Tongue (tissue), 2 donors: Measurements from ENCODE around the gene PARD3. TPM values are rescaled to one million over a fixed set of nuclear protein-coding genes. Genes with fewer than 3 reads are reported as not detected.
"Not testable (repeated sequence)": the region's sequence is repeated elsewhere in the genome, so short reads cannot be mapped to it uniquely, and the experiment has no call there.

ENCODE experiments used
- DNase-seq: peaks from one replicate; pipeline ENCODE4 v3.0.0-alpha.2; 2015
- total RNA-seq: library from RNA; depleted of rRNA; stranded (reverse); fragments of >200 nt; gene quantifications from one replicate; pipeline ENCODE4 v1.2.3, GENCODE V29; 2014

Gene PARD3
- total RNA-seq, 1 donor from 2014 or later = 129 TPM

DNA sequence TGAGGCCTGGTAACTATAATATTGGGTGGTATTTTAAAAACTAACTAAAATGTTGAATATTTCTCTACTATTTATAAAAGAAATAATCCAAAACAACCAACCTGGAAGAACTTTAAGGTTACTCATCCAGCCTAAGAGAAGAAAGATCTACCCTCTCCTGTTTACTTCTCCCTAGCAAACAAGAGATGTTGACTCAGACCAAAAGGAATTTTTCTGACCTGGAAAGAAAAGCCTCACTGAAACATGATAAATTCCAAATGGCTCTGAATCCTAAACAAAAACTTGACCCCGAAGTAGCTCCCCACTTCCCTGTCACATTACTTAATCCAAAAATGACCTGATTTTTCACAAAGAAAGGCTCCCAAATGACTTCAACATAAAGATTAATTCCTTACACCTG, 101.2 kb downstream of the PARD3 start:
- DNase-seq = no peak

DNA sequence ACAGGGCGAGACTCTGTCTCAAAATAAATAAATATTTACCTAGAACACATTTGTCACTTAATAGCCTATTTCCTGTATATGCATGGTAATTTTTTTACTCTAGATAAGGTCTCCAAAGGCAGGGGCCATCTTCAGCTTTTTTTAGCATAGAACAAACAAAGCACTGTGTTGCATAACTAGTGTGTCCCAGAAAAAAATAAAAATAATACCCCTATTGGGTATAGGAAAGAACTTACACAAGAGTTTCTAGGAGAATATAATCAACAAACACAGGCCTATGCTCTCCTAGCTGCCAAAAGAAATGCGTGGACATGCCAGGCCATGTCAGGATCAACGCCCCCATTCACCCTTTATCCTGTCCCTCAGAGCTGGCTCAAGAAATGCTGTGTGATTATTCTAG, 103.6 kb downstream of the PARD3 start:
- no peak for DNase-seq

DNA sequence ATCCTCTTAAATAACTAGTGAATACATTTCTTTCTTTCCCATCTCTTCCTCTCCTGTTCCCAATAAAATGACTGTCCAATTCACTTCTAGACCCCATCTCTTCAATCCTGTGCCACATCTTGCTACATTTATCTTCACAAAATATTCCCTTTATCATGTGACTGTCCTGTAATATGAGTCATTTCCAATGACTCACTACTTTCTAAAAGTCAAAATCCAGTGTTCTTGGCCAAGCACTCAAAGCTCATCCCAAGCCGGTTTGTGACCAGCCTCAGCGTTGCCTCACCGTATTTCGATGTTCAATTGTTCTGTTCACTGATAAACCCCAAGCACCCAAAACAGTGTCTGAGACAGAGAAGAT, 104.7 kb downstream of the PARD3 start:
- no peak for DNase-seq

DNA sequence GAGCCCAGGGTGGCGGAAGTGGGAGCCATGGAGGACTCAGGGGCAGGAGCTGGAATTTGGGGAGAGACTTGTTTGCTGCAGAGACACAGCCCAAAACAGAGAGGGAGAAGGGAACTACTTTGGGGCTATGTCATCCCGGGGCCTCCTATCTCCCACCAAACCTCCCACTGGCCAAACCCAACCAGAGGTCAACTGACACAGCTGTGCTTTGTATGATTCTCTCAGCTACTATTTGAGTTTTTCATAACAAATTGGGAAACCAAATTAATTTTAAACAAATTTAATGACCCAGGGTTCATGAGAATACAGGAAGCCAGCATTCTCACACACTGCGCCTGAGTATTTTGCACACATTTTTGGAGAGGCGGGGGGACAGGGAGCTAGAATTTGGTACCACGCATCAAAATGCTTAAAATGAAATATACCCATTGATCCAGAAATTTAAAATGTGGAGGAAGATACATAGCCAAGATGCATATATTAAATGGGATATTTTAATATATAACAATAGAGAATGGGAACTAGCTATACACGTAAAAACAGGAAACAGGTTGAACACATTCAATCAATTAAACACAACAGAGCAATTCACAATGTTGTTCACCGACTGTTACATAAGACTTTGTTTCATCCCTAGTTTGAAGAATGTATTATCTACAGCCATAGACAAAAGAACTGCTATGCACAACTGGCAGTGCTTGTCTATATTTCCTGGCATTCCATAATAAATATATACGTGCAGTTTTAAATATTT, 105.3 kb downstream of the PARD3 start:
- DNase-seq = no peak

DNA sequence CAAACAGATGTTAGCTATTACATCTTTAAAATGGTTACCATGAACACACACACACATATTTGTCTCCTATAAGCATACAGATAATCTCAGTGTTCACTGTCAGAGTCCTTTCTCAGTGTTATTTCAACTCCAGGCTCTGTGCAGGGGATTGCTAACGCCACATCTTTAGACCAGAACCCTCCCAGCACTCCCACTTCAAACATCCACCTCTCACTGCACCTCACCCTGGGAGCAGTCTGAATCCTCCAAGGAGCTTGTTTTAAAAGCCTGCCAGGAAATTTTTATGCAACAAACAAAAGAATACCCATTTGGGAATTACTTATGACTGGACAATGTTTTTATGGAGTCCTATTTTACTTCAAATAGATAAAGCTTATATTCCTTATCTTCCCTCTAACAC, 107.4 kb downstream of the PARD3 start:
- DNase-seq = no peak

DNA sequence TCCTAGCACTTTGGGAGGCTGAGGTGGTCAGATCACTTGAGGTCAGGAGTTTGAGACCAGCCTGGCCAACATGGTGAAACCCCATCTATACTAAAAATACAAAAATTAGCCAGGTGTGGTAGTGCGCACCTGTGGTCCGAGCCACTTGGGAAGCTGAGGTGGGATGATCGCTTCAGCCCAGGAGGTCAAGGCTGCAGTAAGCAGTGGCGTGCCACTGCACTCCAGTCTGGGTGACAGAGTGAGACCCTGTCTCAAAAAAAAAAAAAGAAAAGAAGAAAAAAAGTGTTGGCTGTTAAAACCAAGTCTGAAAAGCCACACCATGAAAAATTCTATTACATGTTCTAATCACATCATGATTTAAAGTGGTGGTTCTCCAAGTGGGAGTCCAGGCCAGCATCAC, 108.1 kb downstream of the PARD3 start:
- not testable (repeated sequence) for DNase-seq

DNA sequence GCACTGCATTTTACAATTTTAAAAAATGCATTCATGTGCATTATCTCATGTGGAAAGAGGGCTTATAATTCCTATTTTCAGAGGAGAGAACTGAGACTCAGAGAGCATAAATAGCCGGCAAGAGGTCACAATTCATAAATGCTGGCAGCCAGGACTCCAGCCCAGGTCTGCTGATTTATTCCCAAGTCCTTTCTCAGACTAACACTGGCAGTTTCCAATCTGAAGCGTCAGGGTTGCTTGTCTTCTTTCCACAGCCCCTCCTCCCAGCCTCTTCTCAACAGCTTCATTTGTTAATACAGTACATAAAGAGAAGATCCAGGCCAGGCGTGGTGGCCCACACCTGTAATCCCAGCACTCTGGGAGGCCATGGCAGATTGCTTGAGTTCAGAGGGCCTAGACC, 108.9 kb downstream of the PARD3 start:
- DNase-seq = no peak

DNA sequence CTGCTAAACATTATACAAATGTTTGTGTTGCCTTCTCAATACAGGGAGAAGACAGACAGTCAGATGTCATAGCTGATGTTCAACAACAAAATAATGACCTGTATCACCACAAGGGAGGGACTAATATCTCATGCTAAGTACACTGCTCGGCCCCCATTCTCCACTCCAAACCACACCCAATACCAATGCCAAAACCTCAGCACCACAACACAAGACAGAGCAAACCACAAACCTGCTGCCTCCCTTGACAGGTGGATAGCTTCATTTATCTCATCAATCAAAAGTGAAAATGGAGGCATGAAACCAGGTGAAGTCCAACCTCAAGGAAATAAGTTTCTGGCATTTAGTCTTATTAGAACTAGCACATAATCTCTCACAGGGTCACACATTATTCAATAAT, 109.5 kb downstream of the PARD3 start:
- no peak for DNase-seq

DNA sequence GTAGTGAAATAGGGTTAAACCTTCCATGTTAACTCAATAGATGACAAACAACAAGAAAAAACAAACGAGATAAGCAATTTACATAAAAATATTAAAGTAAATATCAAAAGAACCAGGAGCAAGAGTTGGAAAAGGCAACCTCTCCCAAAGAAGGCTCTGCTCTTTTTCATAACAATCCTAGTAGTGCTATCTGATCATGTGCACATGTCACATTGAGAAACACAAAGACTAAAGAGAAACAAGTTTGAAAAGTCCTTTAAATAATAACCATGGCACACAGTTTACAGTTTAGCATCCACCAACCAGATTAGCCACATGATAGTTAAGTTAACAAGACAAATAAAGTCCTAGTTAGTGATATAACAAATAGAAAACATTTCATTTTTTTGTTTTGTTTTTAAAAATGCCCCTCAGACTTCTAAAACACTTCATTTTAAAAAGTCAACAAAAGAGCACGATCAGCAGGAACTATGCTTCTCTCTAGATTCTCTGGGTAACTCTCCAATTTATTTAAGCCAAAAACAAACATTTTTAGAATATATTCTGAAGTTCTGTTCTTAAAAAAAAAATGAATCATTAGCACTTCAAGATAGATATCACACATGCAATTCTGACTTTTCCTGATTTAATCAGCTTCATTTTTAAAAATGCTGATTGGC, 110.4 kb downstream of the PARD3 start:
- DNase-seq = no peak

DNA sequence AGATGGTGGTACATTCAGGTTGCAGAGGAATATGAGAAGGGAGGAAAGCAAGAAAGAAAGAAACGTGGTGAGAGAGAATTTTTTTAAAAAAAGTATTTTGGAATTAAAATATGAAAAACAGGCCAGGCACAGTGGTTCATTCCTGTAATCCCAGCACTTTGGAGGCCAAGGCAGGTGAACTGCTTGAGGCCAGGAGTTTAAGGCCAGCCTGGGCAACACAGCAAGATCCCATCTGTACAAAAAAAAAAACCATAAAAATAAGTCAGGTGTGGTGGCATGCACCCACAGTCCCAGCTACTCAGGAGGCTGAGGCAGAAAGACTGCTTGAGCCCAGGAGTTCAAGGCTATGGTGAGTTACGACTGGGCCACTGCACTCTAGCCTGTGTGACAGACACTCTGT, 112.1 kb downstream of the PARD3 start:
- no peak for DNase-seq

DNA sequence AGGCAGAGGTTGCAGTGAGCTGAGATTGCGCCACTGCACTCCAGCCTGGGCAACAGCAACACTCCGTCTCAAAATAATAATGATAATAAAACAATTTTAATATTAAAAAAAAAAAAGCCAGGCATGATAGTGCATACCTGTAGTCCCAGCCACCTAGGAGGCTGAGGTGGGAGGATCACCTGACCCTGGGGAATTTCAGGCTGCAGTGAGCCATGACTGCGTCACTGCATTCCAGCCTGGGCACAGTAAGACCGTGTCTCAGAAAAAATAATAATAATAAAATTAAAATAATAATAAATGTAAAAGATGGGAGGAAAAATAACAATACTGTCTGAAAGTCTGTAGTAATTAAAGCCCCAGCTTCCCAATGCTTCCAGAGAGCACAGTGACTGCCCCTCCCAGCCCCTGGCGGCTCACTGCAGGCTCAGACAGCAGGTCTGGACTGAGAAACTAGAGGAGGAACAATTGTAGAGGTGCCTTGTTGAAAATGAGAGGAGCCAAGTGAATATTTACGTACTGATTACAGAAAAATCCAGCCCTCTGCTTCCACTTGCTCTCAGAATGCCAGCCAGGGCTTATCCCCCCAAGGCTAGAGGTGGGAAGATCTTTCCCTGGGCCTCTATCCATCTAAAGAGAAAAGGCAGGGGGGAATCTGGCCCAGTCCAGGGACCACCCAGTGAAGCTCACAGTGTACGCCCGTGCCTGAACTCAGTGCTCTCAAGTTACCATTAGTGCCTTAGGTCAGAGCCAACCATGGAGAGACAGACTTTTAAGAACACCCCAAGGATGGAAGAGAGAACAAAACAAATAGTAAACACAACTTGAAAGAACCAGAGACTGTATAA, 112.8 kb downstream of the PARD3 start:
- DNase-seq = peak; percentile 39

DNA sequence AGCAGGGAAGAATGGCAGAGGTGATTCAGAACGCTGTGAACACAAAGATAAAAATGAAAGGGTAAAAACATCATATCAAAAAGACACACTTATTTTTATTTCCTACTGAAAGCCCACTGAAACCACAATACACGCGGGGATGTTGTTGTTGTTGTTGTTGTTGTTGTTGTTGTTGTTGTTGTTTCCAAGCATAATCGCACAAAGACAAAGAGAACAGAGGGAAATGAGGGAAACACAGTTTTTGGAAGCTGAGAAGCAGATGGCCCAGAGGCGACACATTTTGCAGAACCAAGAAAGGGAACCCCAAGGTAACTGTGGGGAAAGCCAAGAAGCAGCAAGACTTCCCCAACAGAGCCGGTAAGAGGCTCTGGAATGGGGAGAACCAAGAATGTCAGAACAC, 113.9 kb downstream of the PARD3 start:
- no peak for DNase-seq

DNA sequence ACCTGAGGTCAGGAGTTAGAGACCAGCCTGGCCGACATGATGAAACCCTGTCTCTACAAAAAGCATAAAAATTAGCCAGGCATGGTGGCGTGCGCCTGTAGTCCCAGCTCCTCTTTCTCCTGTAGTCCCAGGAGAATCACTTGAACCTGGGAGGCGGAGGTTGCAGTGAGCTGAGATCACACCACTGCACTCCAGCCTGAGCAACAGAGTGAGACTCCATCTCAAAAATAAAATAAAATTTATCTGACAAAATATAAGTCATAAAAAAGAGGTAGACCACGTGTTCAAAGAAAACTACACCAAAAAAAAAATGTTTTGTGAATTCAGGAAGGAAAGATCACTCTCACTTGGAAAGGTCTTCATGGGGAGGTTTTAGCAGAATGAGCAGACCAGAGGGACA, 114.3 kb downstream of the PARD3 start:
- DNase-seq = not testable (repeated sequence)

DNA sequence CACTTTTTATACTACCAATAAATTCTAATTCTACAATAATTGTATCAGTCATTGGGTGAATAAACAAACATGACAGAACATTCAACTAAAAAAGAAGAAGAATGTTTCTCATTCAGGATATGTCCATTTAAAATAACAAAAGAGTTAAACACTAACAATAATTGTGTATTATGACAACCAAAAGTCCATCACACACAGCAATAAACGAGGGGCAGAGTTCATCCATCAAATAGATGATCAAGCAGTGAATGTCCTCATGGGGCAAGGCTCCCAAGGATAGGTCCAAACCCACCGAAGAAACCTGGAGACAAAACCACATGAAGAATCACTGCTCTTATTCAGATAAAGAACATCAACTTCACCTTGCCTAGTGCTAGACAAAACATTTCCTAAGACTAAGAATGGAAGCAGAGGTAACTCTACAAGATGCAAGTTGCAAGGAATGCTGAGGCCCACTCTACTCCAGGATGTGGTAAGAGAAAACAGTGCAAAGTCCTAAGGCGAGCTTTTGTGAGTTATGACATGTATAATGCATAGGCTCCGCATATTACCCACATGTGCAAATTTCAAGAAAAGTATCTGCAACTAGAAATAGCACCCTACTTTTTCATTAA, 115.1 kb downstream of the PARD3 start:
- DNase-seq = no peak

DNA sequence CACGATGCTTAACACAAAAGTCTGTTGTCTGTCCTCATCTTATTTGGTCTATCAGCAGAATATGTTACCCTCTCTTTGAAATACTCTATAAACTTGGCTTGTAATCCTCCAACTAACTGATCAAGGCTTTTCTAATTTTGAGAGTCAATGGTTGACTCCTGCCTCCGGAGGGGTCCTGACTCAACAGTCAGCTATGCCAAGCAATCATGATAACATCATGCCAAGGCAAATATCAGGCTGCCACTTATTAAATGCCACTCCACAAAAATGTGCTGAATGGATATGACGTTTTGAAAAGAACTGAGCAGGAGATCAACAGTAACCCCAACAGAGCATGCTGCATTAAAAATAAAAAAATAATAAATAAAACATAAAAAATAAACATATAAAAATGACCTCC, 116.1 kb downstream of the PARD3 start:
- no peak for DNase-seq

DNA sequence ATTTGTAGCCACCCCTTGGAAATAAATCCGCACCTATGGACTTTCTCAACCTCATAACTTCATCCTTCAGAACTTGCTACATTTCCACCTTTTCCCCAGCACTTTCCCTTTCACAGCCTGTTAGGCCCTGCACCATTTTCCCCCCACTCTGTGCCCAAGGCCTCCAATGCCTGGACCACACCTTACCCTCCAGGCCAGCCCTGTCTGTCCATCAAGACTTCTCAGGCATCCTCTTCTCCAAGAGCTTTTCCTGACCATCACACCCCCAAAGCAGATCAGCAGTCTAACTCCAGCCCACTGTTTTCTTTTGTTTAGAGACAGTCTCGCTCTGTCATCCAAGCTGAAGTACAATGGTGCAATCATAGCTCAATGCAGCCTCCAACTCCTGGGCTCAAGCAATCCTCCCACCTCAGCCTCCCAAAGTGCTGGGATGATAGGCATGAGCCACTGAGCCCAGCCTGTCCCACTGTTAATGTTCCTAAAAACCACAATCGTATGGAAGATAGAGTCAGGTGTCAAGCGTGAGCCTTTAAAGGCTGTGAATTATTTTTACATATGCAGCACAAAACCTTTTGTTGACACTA, 116.8 kb downstream of the PARD3 start:
- DNase-seq = no peak

DNA sequence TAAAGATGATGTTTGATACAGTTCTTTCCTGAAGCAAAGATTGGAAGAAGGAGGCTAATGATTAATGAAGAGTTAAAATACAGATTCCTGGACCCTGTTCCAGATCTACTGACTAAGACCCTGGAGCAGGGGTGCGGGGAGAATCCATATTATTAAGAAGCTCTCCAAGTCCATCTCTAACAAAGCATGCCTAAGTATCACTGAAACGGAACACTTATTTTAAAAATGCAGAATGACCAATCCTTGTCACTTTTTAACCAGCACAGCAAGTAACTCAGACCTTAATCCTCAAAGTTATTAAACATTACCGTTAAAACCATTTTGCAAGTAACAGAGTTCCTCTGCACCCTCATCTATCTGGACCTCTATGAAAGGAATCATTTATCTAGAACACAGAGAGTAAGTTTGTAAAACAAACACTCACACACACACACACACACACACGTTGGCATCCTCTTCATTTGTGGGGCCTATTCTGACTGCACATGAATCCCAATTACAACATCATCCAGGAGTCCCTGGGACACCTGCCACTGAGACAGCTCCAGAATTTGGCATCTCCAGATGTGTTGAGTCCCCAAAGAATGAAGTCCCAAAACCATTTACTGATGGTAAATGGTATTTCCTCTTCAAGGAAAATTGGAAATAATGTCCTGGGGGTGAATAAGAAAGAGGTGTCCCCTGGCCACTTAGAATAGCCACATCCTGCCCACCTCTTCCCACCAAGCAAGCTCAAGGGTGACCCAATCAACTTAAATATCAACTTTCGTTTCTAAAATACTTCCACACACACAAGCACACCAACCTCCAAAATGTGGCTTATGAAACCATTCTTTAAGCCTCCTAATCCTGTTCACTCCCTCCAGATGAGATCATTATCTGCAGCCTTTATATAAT, 117.5 kb downstream of the PARD3 start:
- DNase-seq = no peak

DNA sequence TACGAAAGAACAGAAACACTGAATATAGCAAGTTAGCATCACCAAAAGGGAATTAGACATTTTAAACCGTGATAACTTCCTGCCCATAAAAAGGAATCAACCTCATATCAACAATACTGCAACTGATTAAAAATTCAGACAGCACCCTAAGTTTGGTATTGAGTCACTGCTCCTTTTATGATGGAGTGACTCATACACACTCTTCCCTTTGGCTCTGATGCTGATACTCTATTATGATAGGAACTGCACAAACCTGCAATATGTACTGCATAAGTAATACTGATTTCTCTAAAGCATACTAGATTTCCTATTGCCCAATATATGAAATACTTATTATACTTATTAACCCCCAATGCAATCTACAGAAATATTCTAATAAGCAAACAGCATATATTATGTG, 118.7 kb downstream of the PARD3 start:
- no peak for DNase-seq

DNA sequence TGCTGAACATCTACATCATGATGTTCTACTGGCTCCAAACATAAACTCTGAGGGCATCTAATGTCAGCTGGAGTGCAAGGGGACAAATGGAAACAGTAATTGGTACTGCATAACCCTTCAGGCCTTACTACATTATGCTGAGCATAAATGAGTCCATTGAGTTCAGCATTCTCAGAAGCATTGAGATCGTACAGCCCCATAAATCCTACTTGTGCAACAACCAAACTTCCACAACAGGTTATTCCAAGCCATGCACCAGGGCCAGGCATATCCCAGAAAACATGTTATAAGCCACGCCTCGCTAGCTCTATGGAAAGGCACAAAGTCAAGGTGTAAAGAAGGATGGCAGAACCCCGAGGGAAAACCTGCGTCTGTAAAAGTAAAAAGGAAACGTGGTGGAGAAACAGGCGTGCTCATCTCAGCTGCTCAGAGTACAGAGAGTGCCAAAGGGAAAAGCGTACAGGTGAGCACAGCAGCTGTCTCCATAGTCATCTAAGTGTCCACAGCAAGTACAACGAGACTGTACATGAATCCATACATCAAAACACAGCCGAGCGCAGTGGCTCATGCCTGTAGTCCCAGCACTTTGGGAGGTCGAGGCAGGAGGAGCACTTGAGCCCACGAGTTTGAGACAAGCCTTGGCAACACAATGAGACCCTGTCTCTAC, 124.6 kb downstream of the PARD3 start:
- DNase-seq = no peak

DNA sequence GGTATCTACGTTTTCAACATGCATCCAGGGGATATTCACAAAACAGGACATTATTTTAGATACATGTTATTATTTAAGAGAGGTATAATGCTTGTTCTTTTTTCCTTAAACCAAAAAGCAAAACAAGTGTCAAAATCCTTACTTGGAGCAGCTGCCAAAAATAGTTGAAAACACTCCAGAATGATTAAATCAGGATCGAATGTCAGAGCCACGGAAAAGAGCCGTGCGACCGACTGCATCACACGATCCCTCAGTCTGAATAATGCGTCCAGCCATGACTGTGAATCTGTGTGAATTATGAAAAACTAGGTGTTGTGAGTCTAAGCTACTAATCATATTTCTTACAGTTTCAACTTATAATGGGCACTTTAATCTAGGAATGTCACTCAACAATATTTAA, 126.0 kb downstream of the PARD3 start:
- peak; percentile 63 for DNase-seq
